DMS79 treated with DMSO at 0.1 percent for 48 hours (cell line): ENCODE data around the gene SLC10A1.
"Not testable (repeated sequence)": the region's sequence is repeated elsewhere in the genome, so short reads cannot be mapped to it uniquely, and the experiment has no call there.

Experiments
- DNase-seq: peaks from one replicate; lab custom pipeline; 2025; lab: John Stamatoyannopoulos, UW

SLC10A1 gene

GRCh38 chr14:69796797-69797500 lies at the start of gene SLC10A1:
Gene SLC10A1 (minus strand): TSS chr14:69797241. CDS start chr14:69797155, 86 bp downstream.
- no peak for DNase-seq

- no peak for DNase-seq
Measured at GRCh38 chr14:69845787-69846186, 48.7 kb upstream of the SLC10A1 start.

GRCh38 chr14:69845050-69845581 lies 48.1 kb upstream of the SLC10A1 start:
- DNase-seq = no peak

- no peak for DNase-seq
Measured at GRCh38 chr14:69844171-69844570, 47.1 kb upstream of the SLC10A1 start.

- no peak for DNase-seq
Measured at GRCh38 chr14:69842686-69843420, 45.8 kb upstream of the SLC10A1 start.

- no peak for DNase-seq
Measured at GRCh38 chr14:69841656-69842055, 44.6 kb upstream of the SLC10A1 start.

- no peak for DNase-seq
Measured at GRCh38 chr14:69839661-69840060, 42.6 kb upstream of the SLC10A1 start.

- DNase-seq = no peak
Measured at GRCh38 chr14:69838881-69839416, 41.9 kb upstream of the SLC10A1 start.

- no peak for DNase-seq
Measured at GRCh38 chr14:69828879-69829278, 31.8 kb upstream of the SLC10A1 start.

- no peak for DNase-seq
Measured at GRCh38 chr14:69828354-69828753, 31.3 kb upstream of the SLC10A1 start.

- no peak for DNase-seq
Measured at GRCh38 chr14:69827560-69827959, 30.5 kb upstream of the SLC10A1 start.

GRCh38 chr14:69822456-69822855 lies 25.4 kb upstream of the SLC10A1 start:
- DNase-seq = no peak

GRCh38 chr14:69820991-69821390 lies 23.9 kb upstream of the SLC10A1 start:
- no peak for DNase-seq

GRCh38 chr14:69819607-69820006 lies 22.6 kb upstream of the SLC10A1 start:
- no peak for DNase-seq

- peak; percentile 56 for DNase-seq
Measured at GRCh38 chr14:69818758-69819191, 21.7 kb upstream of the SLC10A1 start.

- DNase-seq = no peak
Measured at GRCh38 chr14:69816216-69816615, 19.2 kb upstream of the SLC10A1 start.

- DNase-seq = no peak
Measured at GRCh38 chr14:69815556-69815955, 18.5 kb upstream of the SLC10A1 start.

- DNase-seq = no peak
Measured at GRCh38 chr14:69814397-69814796, 17.4 kb upstream of the SLC10A1 start.

- DNase-seq = not testable (repeated sequence)
Measured at GRCh38 chr14:69813346-69813745, 16.3 kb upstream of the SLC10A1 start.

GRCh38 chr14:69812711-69813110 lies 15.7 kb upstream of the SLC10A1 start:
- DNase-seq = no peak

- no peak for DNase-seq
Measured at GRCh38 chr14:69811868-69812252, 14.8 kb upstream of the SLC10A1 start.

- no peak for DNase-seq
Measured at GRCh38 chr14:69811227-69811867, 14.3 kb upstream of the SLC10A1 start.
